Smooth muscle cell (in vitro differentiated cells): ENCODE results near the gene OSBPL2. TPM values are rescaled to one million over a fixed set of nuclear protein-coding genes. Genes with fewer than 3 reads are reported as not detected.

Experiments used
- DNase-seq: peaks from one replicate; lab custom pipeline; 2025; ENCODE audit not compliant: unreplicated experiment; lab: John Stamatoyannopoulos, UW
- H2AFZ ChIP-seq: fragments of 200-600 bp; sonication (generic); 2 replicates; pipeline ENCODE4 v1.6.0; 2016; ENCODE audit warnings: antibody characterized with exemption, low read depth, mild to moderate bottlenecking
- H3F3A ChIP-seq: fragments of 200-600 bp; sonication (generic); 2 replicates; pipeline ENCODE4 v1.6.0; 2017; ENCODE audit warnings: antibody characterized with exemption, low read depth
- H3K27ac ChIP-seq: fragments of 200-600 bp; sonication (generic); 2 replicates; pipeline ENCODE4 v1.5.1; 2016; ENCODE audit warnings: low read depth, mild to moderate bottlenecking
- H3K27me3 ChIP-seq: fragments of 200-600 bp; sonication (generic); 2 replicates; pipeline ENCODE4 v1.6.1; 2016; ENCODE audit warnings: low read depth, mild to moderate bottlenecking
- H3K36me3 ChIP-seq: fragments of 200-600 bp; sonication (generic); 2 replicates; pipeline ENCODE4 v1.5.1; 2016; ENCODE audit warnings: low read depth
- H3K4me1 ChIP-seq: fragments of 200-600 bp; sonication (generic); 2 replicates; pipeline ENCODE4 v1.5.1; 2016; ENCODE audit warnings: low read depth
- H3K4me2 ChIP-seq: fragments of 200-600 bp; sonication (generic); 2 replicates; pipeline ENCODE4 v1.6.0; 2016; ENCODE audit warnings: mild to moderate bottlenecking
- H3K4me3 ChIP-seq: fragments of 200-600 bp; sonication (generic); 2 replicates; pipeline ENCODE4 v1.5.1; 2016; ENCODE audit warnings: mild to moderate bottlenecking
- H3K79me2 ChIP-seq: fragments of 200-600 bp; sonication (generic); 2 replicates; pipeline ENCODE4 v1.6.0; 2016; ENCODE audit warnings: low read depth, mild to moderate bottlenecking
- H3K9ac ChIP-seq: fragments of 200-600 bp; sonication (generic); 2 replicates; pipeline ENCODE4 v1.6.0; 2016; ENCODE audit warnings: low read depth
- H3K9me3 ChIP-seq: fragments of 200-600 bp; sonication (generic); replicated peaks from 2 replicates; pipeline ENCODE4 v1.5.1; 2016; ENCODE audit warnings: low read depth
- H4K20me1 ChIP-seq: fragments of 200-600 bp; sonication (generic); 2 replicates; pipeline ENCODE4 v1.6.0; 2016; ENCODE audit warnings: low read depth
- CTCF ChIP-seq: fragments of 200-600 bp; sonication (generic); IDR thresholded peaks from 2 replicates; pipeline ENCODE4 v1.5.1; 2017; ENCODE audit warnings: borderline replicate concordance, mild to moderate bottlenecking, antibody characterized with exemption; ENCODE audit not compliant: insufficient read depth, poor library complexity, severe bottlenecking
- WGBS: methylation state at CpG from one replicate; pipeline ENCODE4 v1.1.7; 2016; ENCODE audit warnings: low lambda C conversion rate; 5-methylcytosine and 5-hydroxymethylcytosine counted together
- polyA plus RNA-seq: library from polyadenylated mRNA; unstranded; fragments of >200 nt; fragmentation: Nextera tagmentation; extraction: Ambion mirVana; gene quantifications from 2 replicates; pipeline ENCODE4 v1.2.1, GENCODE V29; 2016
- total RNA-seq: library from RNA; depleted of rRNA; stranded (reverse); fragments of >200 nt; gene quantifications from 2 replicates; pipeline ENCODE4 v1.2.3, GENCODE V29; 2014

Gene OSBPL2
- total and polyA plus RNA-seq, 2 experiments from 2014 or later: 34.3 to 37.0 TPM

GRCh38 chr20:62245911-62246280 lies 7.6 kb downstream of the OSBPL2 start:
- Histone ChIP-seq H3F3A (no peaks in the 10 kb centered on the region), H3K9me3 (no peaks in the 10 kb centered on the region), H2AFZ (no peak overlapping the region), H3K27ac (no peak overlapping the region), H3K79me2 (peaks cover 100% of the 10 kb centered on the region), H3K27me3 (no peaks in the 10 kb centered on the region), H3K36me3 (no peaks in the 10 kb centered on the region), H3K4me2 (no peak overlapping the region), H3K4me3 (no peak overlapping the region), H4K20me1 (peaks cover 100% of the 10 kb centered on the region), H3K9ac (no peak overlapping the region), H3K4me1 (no peaks in the 10 kb centered on the region)
- no peak for DNase-seq
- 94% methylated on average over 19 of the region's 19 CpGs for WGBS
- no peak for TF ChIP-seq CTCF

- peaks cover 100% of the 10 kb centered on the region for H4K20me1 ChIP-seq
- peaks cover 100% of the 10 kb centered on the region for H3K79me2 ChIP-seq
- WGBS: 87% methylated on average over 8 of the region's 8 CpGs
These were observed 8.1 kb downstream of the OSBPL2 start for GRCh38 chr20:62246431-62246830.

GRCh38 chr20:62246872-62247652 lies 8.7 kb downstream of the OSBPL2 start:
- Histone ChIP-seq H3F3A (no peaks in the 10 kb centered on the region), H3K27me3 (no peaks in the 10 kb centered on the region), H4K20me1 (peaks cover 100% of the 10 kb centered on the region), H3K9me3 (no peaks in the 10 kb centered on the region), H3K9ac (no peak overlapping the region), H3K4me3 (no peak overlapping the region), H3K27ac (no peak overlapping the region), H3K79me2 (peaks cover 100% of the 10 kb centered on the region), H3K4me1 (no peaks in the 10 kb centered on the region), H2AFZ (no peak overlapping the region), H3K4me2 (no peak overlapping the region), H3K36me3 (no peaks in the 10 kb centered on the region)
- DNase-seq: no peak
- WGBS: 94% methylated on average over 22 of the region's 22 CpGs
- no peak for TF ChIP-seq CTCF

More at GRCh38 chr20:62246431-62246830, 8.1 kb downstream of the OSBPL2 start:
- no peak overlapping the region for H3K27ac ChIP-seq
- H3K36me3 ChIP-seq: no peaks in the 10 kb centered on the region
- H3K4me1 ChIP-seq: no peaks in the 10 kb centered on the region
- no peak overlapping the region for H2AFZ ChIP-seq
- no peaks in the 10 kb centered on the region for H3K9me3 ChIP-seq
- DNase-seq: no peak
- H3K9ac ChIP-seq: no peak overlapping the region
- no peak overlapping the region for H3K4me3 ChIP-seq
- H3K4me2 ChIP-seq: no peak overlapping the region
- no peaks in the 10 kb centered on the region for H3F3A ChIP-seq
- no peaks in the 10 kb centered on the region for H3K27me3 ChIP-seq
- TF ChIP-seq CTCF: no peak
